Ureter (tissue), 1 donor: ENCODE measurements around the gene ROR1. TPM values are rescaled to one million over a fixed set of nuclear protein-coding genes. Genes with fewer than 3 reads are reported as not detected.

Source experiments
- DNase-seq: peaks from one replicate; pipeline ENCODE4 v3.0.0-alpha.2; 2020; ENCODE audit warnings: low spot score
- total RNA-seq: library from RNA; stranded (reverse); gene quantifications from one replicate; pipeline ENCODE4 v1.2.4, GENCODE V29; 2023
- donor health status: DM: yes; HTN: yes; CAD: no.

ROR1 gene
- total RNA-seq, 1 donor from 2014 or later, result 6.2 TPM

DNA sequence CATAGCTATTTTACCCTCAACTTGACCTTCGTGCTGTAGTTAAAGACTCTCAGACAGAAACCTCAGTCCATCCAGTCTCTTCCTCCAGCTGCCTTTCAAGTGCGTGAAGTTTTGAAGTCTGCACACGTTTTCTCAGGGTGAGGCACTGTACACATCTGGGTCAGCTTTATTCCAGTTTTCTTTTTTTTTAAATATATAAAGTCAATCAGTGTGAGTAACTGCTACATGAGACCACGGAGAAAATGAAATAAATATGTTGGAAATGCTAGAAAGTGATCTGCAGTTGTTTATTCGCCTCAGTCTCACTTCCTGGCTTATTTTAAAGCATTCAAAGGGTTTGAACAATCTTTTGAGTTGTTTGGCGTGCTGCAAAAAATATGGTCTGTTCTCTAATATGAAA, 135.7 kb downstream of the ROR1 start:
- no peak for DNase-seq

DNA sequence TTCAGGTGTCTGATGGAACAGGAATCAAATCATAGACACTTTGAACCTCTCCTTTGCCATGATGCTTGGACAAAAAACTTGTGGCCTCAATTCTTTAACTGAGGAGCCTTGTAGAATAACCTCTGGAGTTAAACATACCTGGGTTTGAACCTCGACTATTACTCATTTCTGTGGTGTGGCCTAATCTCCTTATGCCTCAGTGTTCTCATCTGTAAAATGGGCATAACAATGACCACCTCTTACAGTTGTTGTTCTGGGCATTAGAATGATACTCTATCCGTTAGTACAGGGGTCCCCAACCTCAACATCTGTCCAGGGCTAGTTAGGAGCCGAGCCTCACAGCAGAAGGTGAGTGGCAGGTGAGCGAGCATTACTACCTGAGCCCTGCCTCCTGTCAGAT, 137.2 kb downstream of the ROR1 start:
- no peak for DNase-seq

DNA sequence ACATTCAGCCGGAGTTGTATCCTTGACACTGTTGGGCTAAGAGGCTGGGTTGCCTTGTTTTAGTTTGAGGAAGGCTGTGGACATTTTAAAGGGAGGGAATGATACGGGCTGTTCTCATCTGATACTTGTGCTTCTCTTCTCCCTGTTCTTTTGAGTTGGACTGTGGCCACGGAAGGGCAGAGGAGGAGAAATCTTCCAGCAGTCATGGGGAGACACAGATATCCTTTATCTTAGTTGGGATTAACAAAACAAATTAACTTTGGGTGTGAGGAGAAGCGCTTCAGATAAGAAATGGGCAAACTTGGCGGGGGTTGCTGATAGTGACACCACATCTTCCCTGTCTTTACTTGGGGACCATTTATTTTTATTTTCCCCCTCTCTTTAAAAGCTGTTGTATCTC, 138.8 kb downstream of the ROR1 start:
- DNase-seq, result no peak

DNA sequence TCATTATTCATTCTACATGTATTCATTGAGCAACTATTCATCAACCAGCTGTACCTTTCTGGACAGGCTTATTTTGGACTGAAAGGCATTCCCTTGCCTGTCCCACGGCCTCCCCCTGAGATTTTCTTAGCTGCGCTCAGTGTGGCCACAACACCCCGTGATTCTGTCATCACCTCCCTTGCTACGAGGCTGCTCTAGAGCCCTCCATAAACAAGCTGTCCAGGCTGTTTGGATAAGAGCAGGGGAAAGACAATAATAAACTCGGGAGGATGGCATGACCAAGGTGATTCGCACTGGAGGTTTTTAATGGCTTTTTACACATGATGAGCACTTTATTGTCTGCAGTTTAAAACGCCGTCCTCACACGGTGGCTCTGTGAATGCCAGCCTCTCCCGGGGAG, 139.7 kb downstream of the ROR1 start:
- DNase-seq, result no peak

DNA sequence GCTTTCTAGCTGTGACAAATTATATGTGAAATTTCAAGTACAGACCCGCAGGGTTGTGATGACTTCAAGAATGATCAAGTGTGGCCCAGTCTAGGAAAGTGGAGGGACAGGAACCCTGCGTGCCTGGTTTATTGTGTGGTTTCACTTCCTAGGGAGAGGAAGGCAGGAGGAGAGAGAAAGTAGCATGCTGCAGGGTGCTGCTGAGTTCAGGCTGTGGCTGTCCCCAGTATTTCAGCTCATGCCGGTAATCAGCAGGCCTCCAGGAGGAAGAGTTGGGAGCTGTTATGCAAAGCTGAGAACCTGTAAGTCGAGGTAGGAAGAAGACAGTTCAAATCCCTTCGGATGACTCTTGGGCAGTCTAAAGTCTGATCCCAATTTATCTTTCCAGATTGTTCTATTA, 140.4 kb downstream of the ROR1 start:
- no peak for DNase-seq

DNA sequence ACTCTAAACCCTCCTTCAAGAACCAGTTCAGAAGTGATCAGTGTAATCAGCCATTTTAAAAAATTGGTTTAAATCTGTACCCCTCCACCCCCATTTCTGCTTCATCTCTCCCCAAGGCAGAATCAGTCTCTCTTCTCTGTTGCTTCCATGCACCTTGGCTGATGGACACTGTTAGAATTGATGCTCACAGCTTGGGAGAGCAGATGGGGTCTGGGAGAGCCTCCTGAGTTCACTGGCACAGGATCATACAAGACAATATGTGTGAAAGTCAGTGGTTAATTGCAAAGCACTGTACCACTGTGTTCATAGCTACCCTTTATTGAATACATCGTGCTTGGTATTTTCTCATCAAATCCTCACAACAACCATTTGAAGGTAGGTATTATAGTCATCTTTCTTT, 140.9 kb downstream of the ROR1 start:
- DNase-seq, result no peak

DNA sequence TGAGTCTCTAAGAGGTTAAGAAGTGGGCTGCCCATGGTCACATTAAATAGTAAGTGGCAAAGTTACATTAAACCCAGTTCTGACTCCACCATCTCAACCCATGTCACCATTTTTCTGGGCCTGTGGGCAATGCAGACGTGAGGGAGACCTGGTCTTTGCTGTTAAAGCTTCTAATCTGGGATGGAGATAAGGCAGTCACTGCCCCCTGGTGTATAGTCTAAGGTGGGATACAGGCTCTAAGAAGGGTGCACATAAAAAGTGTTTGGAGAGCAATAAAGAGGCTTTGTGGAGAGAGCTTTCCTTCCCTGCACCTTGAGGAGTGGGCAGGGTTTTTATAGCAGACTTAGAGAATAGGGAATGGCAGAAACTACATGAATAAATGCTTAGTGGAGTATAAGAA, 141.3 kb downstream of the ROR1 start:
- no peak for DNase-seq

DNA sequence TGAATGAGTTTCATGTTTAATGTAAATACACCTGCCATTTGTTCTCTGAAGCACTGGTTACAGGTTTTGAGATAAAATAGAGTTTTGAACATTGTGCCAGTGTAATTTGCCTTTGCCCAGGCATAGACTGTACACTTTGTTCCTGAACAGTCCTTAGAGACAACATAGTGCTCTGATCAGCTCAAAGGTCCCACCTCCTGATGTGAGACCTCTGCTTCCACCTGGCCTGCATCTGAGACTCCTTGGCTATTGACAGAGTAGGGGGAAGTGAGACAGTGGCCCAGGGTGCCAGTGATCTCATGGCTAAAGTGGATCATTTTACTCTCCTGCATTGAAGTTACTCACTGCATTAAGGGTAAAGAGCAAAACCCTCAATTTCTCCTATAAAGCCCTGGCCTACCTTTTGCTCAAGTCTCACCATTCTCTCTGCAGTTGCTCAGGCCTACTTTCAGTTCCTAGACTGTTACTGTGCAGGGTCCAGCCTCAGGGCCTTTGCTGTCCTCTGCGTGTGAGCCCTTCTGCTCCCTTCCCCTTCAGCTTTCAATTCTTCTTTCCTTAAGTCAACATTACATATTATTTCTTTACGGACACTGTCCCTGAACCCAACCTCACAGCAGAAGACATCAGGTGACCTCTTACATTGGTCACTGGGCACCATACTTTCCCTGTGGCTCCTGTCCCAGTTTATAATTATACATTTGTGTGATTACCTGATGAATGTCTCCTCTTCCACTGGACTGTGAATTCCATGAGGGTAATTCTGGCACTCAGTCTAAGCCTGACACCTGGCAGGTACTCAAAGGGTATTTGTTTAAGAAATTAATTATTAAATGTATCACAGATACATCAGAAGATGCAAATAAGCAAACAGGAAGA, 142.9 kb downstream of the ROR1 start:
- DNase-seq, result no peak

DNA sequence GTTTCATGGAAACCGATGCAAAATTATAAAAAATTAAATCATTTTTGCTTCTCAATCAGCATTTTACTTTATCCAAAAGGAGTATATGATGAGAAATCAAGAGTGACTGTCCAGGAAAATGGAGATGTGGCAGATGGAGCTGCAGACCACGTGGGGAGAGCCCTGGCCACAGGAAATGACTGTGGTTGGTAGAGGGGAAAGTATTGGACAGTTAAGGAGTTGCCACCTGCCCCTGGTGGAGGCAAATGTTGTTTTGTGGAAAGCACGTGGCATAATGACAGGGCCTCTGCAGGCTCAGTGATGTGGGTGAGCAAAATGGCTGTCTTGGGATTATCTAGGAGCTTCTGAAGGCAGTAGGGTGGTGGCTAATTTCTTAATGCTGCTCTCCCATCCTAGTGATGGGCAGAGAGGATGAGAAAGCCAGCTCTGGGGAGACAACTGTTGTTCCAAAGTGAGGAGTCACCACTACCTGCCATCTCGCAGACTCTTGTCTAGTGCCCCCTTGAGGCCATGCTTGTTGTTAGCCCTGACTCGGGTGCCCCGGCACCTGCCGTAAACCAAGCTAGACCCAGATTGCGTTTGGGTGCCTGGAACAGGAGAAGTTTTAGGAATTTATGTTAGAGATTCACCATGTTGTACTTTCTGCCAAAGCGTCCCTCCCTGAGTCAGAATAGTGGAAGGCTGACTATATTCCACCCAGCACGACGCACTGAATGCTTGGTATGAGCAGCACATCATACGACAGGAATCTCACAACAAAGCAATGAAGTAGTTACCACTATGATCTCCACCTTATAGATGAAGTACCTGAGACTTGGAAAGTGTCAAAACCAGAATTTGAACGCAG, 144.0 kb downstream of the ROR1 start:
- no peak for DNase-seq

DNA sequence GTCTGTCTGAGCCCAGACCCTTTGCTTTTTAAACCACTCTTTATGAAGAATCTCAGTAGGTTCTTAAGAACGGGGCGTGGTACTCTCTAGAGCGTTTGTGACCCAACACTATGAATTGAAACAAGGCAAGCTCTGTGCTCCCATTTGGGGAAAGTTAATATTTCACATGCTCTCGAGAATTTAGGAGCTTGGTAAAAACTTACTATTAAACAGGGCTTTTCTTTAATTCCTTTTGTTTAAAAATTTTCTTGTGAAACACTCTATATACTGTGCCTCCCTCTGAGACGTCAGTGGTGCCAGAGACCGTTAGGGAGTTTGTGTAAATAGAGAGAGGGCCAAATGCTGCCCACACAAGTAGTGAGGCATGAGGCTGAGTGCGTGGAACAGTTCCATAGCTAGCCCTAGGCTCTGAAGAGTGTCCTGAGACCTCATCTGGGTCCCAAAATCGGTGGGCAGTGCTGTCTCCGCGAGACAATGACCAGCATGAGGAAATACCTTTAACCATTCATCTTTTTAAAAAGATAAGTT, 144.7 kb downstream of the ROR1 start:
- DNase-seq, result no peak

DNA sequence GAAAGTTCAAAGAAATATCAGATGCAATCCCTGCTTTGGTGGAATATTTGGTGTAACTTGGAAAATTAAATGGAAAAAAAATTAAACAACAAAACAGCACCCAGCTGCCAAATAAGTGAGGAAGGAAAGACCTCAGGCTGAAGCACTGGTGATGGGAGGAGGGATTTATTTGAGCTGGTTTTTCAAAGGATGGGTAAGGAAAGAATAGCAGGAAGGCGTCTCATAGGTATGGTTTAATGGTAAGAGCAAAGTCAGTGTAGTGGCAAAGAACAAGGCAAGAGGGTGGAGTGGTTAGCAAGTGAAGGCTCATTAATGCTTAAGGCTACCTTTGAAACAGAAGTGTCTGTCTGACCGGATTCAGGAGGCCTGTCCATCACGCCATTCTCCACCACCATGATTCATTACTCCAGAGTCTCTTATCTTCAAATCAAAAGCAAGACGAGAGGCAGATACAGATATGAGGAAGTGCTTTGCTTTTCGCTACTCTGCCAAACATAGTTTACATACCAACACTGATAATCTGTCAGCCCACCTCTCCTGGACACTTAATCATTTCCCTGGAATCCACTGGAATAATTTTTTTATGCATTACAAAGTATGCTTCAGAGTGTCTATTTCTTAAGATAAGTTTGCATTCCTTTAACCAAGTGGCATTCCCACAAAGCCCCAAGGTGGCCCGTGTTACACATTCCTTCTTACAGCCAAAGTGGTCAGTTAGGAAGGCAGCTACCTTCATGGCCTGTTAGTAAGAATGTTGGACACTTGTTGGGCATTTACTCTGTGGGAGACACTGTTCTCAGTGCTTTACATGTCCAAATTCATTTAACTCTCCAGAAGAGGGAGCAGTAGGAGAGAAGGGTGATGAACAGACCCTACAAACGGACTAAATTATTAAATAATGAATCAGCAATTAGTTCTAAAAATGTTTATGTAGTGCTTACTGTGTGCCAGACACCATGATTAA, 146.6 kb downstream of the ROR1 start:
- DNase-seq, result no peak

DNA sequence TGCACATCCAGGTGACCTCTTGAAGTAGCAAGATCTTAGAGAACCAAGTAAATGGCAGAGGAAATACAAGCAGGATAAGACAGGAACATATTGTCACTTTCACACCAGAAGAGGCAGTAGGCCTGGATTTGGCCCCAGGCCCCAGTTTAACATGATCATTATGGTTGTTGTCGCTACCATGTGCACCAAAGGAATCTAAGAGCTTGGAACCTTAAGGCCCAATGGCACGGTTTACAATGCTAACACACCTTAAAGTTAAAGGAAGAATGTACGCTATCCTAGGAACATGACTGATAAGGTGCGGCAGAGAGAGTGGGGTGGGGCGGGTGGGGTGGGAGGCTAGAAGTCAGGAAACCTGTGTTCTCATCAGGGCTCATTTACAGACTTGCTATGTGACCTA, 147.5 kb downstream of the ROR1 start:
- DNase-seq, result no peak

DNA sequence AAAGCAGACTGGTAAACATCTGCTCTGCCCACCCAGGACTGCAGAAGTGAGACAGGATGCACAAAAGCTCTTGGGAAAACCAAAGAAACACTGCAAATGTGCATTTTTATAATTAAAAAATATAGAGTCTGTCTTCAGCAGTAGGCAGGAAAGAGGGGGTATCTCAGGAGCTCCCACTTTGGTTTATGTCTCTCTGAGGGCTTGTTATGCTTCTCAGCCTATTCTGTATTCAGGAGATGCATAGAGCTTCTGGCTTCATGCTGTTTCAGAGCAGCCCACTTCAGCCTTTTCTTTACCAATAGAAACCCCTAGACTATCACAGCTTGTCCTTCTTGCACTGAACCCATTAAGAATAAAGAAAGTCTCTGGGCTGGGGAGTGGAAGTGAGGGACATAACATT, 148.0 kb downstream of the ROR1 start:
- no peak for DNase-seq

DNA sequence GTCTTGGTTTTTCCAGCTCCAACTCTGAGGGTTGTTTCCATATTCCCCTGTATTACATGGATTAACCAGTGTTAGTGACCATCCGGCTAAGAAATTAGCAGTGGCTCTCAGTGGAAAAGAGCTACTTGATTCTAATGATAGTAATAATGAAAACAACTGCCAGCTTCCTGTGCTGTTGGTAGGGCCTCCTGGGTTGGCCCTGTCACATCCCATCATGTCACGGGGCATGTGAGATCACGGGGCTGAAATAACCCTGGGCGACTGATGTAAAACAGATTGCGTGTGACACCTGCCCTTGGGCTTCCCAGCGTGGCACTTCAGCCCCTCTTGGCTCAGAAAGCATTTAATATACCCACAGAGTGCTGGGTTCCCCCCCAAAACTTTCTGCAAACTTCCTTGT, 149.0 kb downstream of the ROR1 start:
- DNase-seq, result no peak

DNA sequence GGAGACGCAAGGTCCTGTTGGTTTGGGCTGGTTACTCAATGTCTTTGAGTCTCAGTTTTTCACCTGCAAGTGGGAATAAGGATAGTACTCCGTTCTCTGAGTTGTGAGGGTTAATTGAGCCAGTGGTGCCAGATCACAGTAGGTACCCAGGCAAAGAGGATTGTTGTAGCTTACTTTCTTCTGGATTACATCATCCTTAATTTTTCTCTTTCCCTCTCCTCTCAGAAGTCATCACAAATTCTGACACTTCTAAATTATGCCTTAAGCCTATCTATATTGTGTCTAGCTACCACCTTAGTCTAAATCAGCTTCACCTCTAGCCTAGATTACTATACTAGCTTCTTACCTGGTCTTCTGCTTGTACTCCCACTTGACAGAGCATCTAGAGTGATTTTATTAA, 149.5 kb downstream of the ROR1 start:
- DNase-seq, result no peak

DNA sequence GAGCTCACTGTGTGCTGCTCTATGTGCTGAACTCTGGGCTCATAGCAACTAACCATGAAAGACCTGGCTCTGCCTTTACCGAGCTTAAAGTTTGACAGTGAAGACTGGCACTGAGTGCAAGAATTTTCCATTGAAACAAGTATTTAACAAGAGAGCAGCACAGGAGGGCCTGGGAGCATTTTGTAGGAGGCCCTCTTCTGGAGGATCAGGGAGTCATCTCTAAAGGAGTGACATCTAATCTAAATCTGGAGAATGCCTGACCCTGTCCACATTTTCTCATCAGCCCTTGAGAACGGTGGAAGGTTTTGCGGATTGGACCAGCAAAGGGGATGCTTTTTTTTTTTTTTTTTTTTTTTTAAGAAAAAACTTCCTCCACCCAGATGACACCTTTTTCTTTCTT, 150.8 kb downstream of the ROR1 start:
- DNase-seq, result no peak

DNA sequence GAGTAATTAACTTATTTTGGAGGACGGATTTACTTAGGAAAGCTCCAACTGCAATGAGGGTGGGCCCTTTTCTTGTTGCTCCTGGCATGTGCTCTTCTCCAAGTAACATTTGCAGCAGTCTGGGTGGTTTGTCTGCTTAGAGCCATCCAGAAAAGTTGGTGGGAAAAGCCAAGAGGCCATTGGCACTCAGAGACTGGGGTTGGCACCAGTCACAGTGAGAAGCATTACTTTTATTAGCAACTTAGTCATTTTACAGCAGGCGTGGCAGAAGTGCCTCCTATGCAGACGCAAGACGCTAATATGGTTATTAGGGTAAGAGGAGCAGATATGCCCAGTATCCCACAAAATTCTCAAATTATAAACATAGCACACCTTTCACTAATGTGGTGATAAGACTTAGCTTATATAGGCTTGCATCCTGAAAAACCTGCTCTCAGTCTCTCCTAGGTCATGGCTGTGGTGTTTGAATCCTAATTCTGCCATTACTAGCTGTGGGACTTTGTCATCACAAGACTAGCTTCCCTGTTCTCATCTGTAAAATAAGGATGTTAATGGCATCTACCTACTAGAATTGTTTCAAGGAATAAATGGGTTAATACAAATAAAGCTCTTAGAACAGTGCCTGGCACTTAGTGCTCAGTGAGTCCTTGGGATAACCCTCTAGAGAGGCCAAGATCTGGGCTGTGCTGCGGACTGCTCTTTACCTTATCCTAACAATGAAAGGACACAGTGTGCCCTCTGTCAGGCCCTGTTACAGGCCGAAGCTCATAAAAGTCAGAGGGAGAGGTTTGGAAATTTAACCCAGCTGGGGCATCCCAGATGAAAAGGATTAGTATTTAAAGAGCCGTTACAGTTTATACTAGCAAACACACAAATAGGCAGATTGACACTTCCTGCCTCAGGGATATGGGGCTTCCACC, 154.6 kb downstream of the ROR1 start:
- DNase-seq, result no peak

DNA sequence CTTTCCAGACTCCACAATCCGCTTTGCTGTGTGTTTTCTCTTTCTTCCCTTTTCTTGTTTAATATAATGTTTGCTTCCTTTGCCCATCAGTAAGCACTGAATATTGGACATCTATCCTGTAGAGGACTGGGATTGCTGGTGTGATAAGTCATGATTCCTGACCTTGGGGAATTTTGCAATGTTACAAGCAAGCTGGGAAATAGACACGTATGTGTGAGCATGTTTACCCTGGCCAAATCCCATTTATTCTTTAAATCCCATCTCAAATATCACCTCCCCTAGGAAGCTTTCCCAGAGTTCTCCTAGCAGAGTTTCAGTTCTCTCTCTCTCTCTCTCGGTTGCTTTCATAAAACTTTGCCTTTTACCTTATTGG, 155.3 kb downstream of the ROR1 start:
- DNase-seq, result no peak

DNA sequence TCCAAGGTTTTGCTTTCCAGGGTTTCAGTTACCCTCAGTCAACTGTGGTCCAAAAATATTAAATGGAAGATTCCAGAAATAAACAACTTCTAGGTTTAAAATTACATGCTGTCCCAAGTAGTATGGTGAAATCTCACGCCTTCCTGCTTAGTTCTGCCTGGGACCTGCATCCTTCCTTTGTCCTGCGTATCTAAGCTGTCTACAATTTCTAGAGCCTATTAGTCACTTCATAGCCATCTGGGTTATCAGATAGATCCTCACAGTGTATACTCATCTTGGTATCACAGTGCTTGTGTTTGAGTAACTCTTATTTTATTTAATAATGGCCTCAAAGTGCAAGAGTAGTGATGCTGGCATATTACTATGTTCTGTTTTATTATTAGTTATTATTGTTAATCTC, 157.7 kb downstream of the ROR1 start:
- no peak for DNase-seq

DNA sequence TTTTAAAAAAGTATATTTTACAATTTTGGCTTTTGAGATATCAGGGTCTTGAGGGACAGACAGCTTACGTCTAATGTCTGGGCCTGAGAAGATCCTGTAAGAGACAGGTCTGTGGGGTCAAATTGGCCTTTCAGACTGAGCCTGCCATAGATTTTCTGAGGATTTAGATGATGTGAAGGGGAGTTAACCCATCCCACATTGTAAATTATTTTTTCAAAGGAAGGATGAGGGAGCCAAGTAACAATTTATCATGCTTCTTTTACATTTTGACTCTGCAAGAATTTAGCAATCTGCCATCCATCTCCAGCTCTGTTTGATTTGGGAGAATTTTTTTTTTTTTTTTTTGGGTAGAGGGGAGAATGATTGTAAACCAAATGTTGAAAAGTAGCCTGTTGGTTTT, 160.9 kb downstream of the ROR1 start:
- DNase-seq, result no peak

DNA sequence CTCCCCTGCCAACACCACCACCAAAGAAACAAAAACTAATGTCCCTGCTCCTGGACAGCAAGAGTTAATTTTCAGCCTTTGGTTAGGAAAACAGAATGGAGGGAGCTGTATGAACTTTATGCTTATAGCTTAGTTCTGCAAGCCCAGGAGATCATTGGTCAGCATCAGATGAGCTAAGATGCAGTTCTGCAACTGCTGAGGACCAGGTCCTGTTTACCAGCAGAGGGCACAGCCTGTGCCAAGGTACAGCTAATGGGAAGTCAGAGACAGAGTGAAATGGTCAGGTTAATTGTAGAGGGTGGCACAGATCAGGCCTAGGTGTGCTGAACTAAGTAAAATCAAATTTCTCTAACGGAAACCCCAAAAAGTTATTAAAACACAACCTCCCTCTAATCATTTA, 161.3 kb downstream of the ROR1 start:
- no peak for DNase-seq
